Stimulated activated naive CD4-positive, alpha-beta T cell (primary cell): Measurements from ENCODE around the gene COL4A3.

Experiments used
- DNase-seq, 6 experiments: peaks; one replicate each; lab custom pipeline; 2025; lab: John Stamatoyannopoulos, UW

The COL4A3 gene

DNA sequence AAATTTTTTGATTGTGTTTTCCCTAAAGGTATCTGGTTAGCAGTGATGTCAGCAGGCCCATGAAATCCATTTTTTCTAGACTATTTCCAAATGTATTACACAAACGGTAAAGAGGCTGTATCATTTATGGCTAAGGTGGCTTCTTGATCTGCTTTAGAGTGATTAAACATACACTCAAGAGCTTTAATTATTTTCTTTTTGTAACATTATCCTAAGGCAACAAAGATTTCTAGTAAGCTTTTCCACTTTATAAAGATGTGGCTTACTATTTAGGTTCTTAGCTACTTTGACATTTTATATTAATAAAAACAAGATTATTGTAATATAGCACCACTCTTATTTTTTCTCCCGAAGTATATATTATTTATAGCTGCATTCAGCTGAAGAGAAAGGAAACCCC, 177.1 kb downstream of the COL4A3 start:
- no peak for DNase-seq

DNA sequence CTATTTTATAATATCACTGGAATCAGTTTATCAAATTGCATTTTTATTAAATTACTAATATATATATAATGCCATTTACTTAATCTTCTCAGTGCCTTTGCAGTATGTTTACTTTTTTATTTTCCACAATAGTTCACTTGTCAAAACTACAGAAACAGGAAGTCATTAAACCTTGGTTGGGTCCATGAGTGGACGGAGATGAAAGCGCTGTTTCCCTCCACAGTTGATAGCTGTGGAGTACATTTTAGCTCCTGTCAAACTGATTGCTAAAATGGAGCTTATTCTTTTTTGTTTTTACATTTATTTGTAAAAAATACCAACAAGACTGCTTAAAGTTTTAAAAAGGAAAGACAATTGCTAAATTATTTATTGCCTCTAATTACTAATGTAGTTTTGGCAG, 179.8 kb downstream of the COL4A3 start:
- DNase-seq: no peak

DNA sequence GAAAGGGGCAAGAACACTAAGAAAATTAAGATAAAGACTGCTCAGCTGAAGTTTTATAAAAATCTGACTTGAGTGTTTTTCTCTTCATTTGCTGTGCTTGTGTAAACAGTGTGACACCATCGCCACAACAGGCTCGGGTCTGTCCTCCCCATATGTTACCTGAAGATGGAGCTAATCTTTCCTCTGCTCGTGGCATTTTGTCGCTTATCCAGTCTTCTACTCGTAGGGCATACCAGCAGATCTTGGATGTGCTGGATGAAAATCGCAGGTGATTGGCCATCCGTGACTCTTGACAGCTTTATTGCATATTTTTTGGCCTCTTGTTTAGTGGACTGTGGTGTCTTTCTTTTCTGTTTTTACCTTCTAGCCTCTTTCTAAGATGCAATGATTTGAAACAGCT, 182.7 kb downstream of the COL4A3 start:
- DNase-seq: no peak

DNA sequence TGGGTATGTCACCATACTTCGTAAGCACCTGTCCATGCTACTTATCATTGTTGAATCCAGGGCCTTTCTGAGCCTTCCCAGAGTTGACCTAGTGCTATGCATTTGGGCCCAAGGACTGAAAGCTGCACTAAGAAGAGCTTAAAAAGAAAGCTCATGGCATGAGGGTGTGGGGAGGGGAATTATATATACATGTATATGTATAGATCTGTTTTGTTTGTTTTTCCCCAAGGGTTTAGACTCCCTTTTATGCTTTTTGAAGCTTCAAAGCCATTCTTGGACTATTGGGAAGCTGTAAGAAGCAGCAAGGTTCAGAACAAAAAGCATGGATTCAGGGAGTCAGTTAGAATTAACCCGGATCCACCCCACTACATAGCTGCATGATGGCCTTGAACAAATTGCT, 183.9 kb downstream of the COL4A3 start:
- DNase-seq: no peak

DNA sequence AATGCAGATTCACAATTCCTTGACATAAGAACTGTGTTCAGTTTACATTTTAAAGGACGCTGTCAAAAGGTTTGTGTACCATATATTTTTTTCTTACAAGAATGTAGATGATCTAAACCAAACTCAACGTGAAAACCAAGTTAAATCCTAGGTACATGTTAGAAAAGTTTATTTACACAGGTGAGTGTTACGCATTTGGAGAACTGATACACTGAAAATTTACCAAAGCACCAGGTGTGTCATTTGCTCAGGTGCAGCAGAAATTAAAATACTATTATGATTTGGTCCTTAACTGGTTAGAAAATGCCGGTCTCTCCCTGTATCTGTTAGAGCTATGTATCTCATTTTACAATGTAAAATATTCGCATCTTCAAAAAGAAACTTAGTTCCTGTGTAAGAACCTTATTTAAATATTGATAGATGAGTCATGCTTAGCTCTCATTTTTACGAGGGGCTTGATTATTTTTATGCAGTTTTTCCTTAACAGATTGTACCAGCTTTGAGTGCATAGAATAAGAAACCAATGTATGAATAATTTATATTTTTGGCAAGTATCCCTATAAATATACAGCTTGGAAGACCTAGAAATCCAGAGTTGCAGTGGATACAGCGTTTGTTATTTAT, 185.7 kb downstream of the COL4A3 start:
- DNase-seq: no peak

DNA sequence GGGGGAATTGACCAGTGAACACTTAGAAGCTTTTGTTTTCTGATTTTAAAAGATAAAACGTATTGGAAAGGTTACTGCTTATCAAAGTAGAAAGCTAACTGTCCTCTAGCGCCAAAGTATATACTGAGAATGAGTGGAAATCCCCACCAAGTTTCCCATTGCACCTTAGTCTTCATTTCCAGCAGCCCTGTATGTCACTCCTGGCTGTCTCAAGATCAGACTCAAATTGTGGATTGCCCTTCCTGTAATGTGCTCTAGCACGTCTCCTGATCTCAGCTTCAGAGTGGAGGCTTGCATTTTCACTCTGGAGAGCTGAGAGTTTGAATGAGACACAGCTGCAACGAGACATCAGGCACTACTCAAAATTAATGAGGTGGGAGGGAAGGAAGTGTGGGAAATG, 187.2 kb downstream of the COL4A3 start:
- DNase-seq: no peak

DNA sequence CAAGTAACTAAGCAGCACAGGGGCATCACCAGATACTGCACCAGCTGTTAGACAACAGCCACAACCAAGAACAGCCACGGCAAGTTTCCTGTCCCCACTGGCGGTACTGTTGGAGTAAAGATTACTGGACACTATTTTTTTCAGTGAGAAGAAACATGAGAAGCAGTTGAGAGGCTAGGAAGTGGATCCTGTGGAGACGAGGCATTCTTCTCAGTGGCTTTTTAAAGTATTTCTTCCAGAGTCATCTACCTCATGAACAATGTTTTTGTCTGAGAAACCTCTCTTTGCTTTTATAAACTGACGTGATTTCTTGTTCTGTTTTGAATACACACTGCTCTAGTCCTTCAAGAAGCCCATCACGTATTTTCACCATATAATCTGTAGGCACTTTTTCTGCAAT, 195.9 kb downstream of the COL4A3 start:
- no peak for DNase-seq

DNA sequence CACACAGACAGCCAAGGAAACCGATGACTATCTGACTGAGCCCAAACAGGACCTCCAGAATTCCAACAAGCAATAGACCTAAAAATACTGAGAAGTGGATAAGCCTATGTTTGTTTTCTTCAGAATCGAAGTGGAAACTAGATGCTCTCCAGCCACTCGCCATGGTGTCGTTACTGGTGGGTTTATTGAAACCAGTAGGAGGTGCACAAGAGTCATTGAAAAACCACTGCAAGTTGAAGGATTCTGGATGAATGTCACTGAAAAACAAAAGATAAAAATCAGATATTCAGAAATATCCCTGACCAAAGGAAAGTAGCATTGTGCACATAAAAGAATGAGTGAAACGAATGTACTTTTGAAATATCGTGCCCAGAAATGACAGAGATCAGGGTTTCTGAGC, 199.3 kb downstream of the COL4A3 start:
- DNase-seq: peak in 2 of 6 experiments; percentile 15
